GM19395 (cell line): ENCODE data around the gene SLC35F2.
"Not testable (repeated sequence)": the region's sequence is repeated elsewhere in the genome, so short reads cannot be mapped to it uniquely, and the experiment has no call there.

ENCODE experiments used
- ATAC-seq: cut with Tn5 transposase; IDR thresholded peaks from one replicate; pipeline ENCODE4 v1.9.1; 2021; ENCODE audit warnings: mild to moderate bottlenecking, moderate library complexity; ENCODE audit not compliant: unreplicated experiment

Gene SLC35F2, protein sequence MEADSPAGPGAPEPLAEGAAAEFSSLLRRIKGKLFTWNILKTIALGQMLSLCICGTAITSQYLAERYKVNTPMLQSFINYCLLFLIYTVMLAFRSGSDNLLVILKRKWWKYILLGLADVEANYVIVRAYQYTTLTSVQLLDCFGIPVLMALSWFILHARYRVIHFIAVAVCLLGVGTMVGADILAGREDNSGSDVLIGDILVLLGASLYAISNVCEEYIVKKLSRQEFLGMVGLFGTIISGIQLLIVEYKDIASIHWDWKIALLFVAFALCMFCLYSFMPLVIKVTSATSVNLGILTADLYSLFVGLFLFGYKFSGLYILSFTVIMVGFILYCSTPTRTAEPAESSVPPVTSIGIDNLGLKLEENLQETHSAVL

DNA sequence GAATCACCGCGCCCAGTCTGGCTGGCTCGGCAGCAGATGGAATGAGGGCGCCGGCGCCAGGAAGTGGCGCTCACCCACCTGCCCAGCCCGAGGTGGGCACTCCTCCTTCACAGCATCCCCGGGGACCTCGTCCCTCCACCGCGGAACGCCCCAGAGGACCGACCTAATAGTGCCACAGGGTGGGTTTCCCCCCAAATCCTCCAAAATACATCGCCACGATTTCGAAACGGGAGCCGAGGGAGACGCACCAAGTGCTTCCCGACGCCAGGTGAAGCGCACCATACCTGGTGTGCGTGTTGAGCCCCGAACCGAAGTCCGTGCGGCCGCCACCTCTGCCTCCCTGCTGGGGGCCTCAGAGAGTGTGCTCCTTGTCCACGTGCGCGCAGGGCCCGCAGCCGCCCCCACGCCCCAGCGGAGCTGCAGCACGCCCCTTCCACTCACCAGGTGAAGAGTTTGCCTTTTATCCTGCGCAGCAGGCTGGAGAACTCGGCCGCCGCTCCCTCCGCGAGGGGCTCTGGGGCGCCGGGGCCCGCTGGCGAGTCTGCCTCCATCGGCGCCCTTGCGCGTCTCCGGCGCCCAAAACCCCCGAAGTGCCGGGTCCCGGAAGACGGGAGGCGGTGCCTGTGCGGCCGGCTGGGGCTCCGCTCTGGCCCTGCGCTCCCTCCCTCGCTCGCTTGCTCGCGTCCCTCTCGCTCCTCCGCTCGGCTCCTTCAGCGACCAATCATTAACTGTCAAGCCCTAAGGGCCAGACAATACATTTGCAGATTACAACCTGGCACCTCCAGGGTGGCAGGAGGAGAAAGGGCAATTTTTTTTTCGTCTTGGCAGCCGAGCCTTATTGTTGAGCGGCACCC is at the start of gene SLC35F2:
Gene SLC35F2, minus strand, starts transcription at position 571 of the 854 bp plus-strand sequence. Its CDS starts 20 bp downstream, at position 551.
- peak; percentile 93 for ATAC-seq

DNA sequence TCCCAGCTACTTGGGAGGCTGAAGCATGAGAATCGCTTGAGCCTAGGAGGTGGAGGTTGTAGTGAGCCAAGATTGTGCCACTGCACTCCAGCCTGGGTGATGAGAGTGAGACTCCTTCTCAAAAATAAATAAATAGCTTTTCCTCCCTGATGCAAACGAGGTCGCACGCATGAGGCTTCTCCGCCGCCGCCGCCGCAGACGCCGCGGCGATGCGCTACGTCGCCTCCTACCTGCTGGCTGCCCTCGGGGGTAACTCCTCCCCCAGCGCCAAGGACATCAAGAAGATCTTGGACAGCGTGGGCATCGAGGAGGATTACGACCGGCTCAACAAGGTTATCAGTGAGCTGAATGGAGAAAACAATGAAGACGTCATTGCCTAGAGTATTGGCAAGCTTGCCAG is 49.6 kb upstream of the SLC35F2 start:
- ATAC-seq: no peak

DNA sequence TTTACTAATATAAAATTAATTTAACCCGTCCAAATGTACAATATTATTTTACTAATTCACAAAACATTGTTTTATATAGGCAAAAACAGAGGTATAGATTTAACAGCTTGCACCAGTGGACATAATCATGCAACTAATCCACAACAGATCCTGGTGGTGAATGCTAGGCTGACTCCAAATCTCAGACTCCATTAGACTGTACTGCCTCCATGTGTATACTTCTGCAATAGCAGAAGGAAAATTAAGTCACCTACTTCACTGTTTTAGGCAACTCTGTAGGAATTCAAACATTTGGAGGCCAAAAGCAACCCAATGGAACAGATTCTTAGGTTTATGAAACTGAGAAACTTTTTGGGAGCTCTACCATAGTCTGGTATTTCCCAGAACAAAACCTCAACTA is 39.7 kb upstream of the SLC35F2 start:
- peak; percentile 75 for ATAC-seq

DNA sequence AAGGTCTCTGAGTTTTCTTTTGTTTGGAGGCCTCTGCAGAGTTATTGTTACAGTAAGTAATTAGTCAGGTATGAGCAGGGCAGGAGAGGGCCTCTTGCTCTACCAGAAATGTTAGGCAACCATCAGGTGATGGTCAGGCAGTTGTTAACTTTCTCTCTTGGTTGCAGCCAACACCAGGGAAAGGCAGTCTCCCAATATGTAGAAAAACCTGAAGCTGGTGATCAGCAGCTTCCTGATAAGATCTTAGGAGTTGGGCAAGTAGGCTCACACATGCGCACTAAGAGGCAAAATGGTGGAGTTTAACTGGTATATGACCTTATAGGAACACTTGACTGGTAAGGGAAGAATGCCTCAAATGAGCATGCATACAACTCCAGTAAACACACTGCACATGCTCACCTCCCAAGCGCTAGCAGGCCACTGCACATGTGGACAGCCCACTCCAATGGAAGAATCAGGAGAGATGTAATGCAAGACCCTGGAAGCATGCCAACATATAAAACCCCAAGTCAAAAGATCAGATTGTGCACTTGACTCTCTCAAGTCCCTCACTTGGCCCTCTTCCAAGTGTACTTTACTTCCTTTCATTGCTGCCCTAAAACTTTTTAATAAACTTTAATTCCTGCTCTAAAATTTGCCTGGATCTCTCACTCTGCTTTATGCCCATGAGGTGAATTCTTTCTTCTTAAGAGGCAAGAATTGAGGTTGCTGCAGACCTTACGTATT is 23.7 kb upstream of the SLC35F2 start:
- no peak for ATAC-seq

DNA sequence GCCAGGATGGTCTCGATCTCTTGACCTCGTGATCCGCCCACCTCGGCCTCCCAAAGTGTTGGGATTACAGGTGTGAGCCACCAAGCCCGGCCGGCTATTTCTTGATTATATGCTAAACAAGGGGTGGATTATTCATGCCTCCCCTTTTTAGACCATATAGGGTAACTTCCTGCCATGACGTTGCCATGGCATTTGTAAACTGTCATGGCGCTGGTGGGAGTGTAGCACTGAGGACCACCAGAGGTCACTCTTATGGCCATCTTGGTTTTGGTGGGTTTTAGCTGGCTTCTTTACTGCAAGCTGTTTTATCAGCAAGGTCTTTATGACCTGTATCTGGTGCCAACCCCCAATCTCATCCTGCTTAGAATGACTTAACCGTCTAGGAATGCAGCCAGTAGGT is 22.9 kb upstream of the SLC35F2 start:
- not testable (repeated sequence) for ATAC-seq

DNA sequence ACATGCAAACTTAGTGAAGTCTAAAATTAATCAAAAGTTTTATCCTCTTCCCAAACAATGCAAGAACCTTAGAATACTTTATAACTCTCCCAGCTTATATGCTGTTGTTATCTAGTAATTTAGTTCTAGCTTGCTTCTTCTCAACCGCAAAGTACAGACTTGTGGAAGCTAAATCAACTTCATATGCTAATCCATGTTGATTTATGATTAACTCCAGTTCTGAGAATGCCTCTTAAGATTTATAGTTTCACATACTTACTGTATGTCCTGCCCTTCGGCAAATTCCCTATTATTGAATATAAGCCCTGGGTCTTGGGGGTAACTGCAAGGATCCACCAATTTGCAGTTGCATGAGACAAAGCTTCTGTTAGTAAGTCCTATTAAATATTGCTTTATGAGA is 17.6 kb upstream of the SLC35F2 start:
- ATAC-seq: no peak

DNA sequence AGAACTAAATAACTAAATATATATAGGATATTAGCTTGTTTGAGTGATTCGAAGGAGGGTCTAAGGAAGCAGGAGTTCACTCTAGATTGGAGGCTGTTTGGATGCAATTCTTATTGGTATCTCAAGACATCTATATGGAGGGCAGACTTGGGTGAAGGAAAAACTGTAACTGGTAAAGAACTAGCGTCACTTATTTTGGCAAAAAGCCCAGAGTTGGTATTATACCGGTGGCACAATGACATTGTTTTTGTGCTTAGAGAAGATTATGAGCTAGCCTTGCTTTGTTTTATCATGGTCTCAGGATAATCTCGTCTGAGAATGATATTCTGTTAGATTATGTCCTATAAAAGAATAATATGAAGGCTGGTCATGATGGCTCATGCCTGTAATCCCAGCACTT is 6.0 kb upstream of the SLC35F2 start:
- no peak for ATAC-seq

DNA sequence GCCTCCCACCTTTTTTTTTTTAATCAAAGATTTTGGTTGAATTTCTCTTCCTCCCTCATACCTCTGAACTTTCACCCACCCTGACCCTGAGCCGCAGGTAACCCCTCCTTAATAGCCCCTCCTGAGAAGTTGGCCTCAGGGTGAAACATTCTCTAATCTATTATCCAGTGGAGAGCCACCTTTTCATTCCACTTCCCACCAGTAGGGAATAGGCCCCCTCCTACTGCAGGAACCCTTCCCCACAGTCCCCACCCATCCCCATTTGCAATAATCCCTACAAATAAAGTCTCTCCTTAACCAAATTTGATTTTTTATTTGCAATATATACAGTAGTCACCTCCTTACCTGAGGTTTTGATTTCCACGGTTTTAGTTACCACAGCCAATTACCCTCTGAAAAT is 2.1 kb upstream of the SLC35F2 start:
- no peak for ATAC-seq

DNA sequence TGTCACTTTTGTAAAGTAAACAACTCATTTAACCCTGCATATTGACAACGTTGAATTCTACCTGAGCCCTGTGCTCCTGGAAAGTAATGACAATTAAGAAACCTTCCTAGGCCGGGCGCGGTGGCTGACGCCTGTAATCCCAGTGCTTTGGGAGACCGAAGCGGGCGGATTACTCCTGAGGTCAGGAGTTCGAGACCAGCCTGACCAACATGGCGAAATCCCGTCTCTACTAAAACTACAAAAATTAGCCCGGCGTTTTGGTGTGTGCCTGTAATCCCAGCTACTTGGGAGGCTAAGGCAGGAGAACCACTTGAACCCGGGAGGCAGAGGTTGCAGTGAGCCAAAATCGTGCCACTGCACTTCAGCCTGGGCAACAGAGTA is 1.6 kb upstream of the SLC35F2 start:
- ATAC-seq: not testable (repeated sequence)

DNA sequence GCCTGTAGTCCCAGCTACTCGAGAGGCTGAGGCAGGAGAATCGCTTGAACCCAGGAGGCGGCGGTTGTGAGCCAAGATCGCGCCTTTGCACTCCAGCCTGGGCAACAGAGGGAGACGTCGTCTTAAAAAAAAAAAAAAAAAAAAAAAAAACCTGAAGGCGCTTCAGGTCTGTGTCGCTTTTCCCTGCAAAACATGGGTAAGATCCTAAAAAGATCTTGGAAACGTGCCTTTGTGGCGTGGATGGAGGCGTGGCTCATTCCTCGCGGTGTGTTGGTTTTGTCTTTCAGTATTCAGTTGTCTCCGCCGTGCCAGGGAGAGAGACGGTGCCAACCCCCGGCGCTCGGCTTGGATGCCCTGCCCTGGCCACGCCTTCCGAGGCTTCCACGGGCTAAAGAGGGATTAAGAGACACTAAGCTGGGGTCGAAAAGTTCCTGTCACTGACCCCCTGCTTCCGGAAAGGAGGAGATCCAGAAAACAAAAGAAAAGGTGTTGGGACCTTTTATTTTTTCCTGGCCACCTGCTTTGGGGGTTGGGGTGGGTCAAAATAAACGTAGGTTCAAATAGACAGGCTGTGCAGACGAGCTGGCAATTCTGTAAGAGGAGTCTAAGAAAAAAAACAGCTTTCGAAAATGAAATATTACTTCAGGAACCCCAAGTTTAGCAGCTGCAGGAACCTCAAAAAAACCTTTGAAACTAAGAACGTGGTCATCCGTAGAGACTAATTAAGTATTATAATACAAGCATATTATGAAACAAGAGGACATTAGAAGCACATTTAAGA is 1.1 kb upstream of the SLC35F2 start:
- no peak for ATAC-seq

DNA sequence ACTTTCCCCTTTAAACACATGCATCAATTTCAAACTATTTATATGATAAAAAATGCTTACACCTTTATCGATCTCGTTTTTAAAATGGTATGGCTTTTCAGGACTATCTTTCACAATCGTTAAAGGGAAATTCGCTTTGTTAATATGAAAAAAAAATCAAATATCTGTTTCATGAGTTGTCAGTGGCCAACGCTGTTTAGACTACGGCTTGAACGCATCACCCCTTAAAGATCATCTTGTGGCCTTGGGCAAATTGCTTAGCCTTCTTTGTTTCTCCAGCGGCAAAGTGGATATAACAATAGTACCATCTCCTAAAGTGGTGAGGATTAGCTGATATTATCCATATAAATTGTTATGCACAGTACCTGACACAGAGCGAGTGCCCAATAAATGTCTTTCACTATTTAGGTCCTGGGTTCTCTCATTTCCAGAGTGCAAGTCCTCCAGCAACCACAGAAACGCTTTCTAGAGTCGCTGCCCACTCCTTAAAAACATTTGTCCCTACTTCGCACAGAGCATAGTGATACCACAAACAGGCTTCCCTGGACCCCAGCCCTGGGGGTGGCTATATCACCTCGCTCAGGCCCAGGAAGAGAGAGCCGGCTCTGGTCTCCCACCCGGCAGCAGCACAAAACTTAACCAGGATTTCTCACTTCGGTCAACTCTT is 904 bp downstream of the SLC35F2 start:
- no peak for ATAC-seq

DNA sequence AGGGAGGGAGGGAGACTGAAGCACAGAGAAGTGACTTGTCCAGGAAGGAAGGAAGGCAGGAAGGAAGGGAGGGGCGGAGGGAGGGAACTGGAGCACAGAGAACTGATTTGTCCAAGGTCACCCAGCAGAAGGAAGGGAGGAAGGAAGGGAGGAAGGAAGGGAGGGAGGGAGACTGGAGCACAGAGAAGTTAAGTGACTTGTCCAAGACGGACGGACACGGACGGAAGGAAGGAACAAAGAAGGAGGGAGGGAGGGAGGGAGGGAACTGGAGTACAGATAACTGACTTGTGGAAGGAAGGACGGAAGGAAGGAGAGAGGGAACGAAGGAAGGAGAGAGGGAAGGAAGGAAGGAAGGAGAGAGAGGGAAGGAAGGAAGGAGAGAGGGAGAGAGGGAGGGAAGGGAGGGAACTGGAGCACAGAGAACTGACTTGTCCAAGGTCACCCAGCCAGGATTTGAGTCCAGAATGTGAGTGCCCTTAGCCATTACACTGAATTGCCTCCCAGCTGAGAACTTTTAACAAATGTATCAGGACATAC is 1.5 kb downstream of the SLC35F2 start:
- ATAC-seq: no peak

DNA sequence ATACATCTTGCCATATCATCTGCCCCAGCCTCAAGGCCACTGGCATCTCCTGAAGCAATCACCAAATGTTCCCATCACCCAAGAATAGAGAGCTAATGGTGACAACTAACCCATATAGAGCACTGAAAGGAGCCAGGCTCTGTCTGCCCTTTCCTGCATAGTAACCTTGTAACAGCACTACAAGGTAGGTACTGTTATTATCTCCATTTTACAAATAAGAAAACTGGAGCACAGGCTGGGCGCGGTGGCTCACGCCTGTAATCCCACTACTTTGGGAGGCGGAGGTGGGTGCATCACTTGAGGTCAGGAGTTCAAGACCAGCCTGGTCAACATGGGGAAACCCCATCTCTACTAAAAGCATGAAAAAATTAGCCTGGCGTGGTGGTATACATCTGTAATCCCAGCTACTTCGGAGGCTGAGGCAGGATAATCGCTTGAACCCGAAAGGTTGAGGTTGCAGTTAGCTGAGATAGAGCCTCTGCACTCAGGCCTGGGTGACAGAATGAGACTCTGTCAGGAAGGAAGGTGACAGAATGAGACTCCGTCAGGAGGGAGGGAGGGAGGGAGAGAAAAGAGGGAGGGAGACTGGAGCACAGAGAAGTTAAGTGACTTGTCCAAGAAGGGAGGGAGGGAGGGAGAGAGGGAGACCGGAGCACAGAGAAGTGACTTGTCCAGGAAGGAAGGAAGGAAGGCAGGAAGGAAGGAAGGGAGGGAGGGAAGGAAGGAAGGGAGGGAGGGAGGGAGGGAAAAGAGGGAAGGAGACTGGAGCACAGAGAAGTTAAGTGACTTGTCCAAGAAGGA is 2.2 kb downstream of the SLC35F2 start:
- no peak for ATAC-seq

DNA sequence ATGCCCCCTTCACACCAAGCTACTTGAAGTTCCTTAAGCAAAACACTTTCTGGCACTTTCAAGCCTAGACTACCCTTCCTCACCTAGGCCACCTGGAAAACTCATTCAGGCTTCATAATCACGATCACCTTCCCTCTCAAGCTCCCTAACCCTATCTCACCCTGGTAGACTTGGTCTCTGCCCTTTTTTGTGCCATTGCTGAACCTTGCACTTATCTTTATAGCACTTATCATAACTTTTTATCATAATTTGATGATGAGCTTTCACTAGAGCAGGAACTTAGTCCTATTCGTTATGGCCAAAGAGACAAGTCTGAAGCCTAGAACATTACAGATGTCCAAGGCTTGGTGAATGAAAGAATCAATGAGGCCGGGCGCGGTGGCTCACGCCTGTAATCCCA is 5.5 kb downstream of the SLC35F2 start:
- no peak for ATAC-seq

DNA sequence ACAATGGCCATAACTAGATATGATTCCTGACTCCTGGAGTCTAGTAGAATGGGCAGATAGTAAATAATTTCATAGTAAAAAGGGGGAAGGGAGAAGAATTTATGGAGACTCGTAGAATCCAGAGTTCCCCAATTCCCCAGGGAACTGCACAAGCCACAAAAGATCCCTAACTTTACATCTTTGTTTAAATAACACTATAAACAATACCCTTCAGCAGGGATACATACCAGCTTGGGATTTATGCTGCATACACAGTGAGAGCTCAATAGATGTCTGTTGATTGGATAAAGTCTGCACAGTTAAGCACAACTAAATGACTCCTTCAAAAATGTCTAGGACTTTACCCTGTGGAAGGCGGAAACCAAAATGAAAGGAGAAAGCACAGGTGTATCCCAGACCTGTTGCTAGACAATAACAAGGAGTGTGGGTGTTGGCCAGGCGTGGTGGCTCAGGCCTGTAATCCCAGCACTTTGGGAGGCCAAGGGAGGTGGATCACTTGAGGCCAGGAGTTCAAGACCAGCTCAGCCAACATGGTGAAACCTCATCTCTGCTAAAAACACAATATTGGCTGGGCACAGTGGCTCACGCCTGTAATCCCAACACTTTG is 6.8 kb downstream of the SLC35F2 start:
- no peak for ATAC-seq

DNA sequence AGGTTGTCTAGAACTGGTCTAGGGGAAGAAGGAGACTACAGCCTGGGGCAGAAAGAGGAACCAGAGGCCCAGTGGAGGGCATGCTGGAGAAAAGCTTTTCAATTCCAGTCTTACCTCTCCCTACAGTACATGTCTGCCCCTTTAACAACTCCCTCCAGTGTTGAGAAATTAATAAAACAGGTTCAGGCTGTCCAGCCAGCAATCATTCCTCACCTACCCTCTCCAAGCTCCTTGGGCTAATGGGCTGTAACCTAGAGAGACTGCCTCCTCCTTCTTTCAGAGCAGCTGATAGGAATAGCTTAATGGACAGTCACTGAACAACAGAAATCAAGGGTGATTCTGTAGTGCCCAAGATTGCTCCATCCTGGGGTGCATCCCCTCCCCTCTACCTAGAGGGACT is 8.8 kb downstream of the SLC35F2 start:
- ATAC-seq: no peak

DNA sequence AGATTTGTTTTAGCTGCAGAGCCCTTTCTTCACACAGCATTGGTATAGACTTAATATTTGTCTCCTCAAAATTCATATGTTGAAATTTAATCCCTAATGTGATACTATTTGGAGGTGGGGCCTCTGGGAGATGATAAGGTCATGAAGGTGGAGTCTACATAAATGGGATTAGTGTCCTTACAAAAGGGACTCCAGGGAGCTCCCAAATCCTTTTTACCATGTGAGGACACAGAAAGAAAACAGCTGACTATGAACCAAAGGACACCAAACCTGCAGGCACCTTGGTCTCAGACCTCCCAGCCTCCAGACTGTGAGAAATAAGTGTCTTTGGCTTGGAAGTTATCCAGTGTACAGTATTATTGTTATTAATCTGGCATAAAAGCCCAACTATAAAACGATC is 10.2 kb downstream of the SLC35F2 start:
- no peak for ATAC-seq

DNA sequence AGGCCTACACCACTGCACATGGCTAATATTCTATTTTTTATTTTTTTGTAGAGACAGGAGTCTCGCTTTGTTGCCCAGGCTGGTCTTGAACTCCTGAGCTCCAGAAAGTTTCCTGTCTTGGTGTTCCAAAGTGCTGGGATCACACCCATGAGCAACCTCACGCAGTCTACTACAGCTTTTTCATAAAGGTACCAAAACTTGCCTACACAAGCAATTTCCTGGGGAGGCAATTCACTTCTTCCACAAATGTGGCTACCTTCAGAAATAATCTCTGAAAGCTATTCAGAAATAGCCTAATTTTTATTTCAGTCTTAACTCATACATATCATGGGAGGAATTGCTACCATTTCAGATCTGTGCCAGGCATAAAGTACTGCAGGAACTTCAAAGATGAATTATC is 11.4 kb downstream of the SLC35F2 start:
- no peak for ATAC-seq

DNA sequence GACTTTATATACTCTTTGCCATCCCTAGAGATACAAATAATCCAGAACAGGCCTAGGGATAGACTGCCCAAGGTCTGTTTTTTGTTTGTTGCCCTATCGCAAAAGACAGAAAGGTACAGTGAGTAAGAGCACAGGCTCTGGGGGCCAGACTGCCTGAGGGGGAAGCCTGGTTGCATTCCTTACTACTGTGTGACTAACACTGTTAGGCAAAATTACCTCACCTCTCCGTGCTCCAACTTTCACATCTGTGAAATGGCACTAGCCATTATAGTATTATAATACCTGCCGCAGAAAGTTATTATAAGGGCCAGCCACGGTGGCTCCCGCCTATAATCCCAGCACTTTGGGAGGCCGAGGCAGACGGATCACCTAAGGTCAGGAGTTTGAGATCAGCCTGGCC is 14.5 kb downstream of the SLC35F2 start:
- no peak for ATAC-seq
